ENCODE data around the gene PRR23E. TPM values are rescaled to one million over a fixed set of nuclear protein-coding genes. Genes with fewer than 3 reads are reported as not detected.

PRR23E gene
- total and polyA plus RNA-seq, 10 of the 15 experiments (the other 5 are each of a cell fraction or from before 2014, with no cell fraction given) = not detected

DNA sequence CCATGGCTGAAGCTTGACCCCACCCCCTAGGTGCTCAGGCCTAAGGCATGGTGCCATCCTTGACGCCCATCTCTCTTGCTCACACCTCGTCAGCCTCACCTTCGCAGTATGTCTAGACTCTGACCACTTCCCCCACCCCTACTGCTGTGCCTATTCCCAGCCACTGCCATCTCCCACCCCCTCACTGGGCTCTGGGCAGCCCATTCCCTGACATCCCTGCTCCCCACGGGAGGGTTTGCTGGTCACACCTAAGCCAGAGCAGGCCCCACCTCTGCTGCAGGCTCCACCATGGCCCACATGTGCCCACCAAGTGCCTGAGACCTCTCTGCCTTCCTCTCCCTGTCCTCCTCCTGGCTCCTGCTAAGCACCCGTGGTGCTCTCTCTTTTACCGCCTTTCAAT is 47.7 kb upstream of the PRR23E start (continued):
- TF ChIP-seq, protein P1, sequence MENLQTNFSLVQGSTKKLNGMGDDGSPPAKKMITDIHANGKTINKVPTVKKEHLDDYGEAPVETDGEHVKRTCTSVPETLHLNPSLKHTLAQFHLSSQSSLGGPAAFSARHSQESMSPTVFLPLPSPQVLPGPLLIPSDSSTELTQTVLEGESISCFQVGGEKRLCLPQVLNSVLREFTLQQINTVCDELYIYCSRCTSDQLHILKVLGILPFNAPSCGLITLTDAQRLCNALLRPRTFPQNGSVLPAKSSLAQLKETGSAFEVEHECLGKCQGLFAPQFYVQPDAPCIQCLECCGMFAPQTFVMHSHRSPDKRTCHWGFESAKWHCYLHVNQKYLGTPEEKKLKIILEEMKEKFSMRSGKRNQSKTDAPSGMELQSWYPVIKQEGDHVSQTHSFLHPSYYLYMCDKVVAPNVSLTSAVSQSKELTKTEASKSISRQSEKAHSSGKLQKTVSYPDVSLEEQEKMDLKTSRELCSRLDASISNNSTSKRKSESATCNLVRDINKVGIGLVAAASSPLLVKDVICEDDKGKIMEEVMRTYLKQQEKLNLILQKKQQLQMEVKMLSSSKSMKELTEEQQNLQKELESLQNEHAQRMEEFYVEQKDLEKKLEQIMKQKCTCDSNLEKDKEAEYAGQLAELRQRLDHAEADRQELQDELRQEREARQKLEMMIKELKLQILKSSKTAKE (IDR thresholded peaks at IDR 0.05; ENCODE audit: low read depth, poor library complexity, severe bottlenecking) = no peak
- TF ChIP-seq SMC3 (IDR thresholded peaks at IDR 0.05; ENCODE audit: borderline replicate concordance, low read length) (no peak), YY1 (IDR thresholded peaks at IDR 0.05; ENCODE audit: low read depth, low read length) (no peak), PRDM15 (CRISPR knock-in tag; IDR thresholded peaks at IDR 0.05) (no peak), KDM1A (IDR thresholded peaks at IDR 0.05; ENCODE audit: borderline replicate concordance) (no peak), CBFB (IDR thresholded peaks at IDR 0.05; ENCODE audit: low read depth) (no peak)
- TF ChIP-seq, protein P2, sequence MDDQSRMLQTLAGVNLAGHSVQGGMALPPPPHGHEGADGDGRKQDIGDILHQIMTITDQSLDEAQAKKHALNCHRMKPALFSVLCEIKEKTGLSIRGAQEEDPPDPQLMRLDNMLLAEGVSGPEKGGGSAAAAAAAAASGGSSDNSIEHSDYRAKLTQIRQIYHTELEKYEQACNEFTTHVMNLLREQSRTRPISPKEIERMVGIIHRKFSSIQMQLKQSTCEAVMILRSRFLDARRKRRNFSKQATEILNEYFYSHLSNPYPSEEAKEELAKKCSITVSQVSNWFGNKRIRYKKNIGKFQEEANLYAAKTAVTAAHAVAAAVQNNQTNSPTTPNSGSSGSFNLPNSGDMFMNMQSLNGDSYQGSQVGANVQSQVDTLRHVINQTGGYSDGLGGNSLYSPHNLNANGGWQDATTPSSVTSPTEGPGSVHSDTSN (IDR thresholded peaks at IDR 0.05; ENCODE audit: insufficient replicate concordance, low read depth, low read length) = no peak
- TF ChIP-seq, protein P3, sequence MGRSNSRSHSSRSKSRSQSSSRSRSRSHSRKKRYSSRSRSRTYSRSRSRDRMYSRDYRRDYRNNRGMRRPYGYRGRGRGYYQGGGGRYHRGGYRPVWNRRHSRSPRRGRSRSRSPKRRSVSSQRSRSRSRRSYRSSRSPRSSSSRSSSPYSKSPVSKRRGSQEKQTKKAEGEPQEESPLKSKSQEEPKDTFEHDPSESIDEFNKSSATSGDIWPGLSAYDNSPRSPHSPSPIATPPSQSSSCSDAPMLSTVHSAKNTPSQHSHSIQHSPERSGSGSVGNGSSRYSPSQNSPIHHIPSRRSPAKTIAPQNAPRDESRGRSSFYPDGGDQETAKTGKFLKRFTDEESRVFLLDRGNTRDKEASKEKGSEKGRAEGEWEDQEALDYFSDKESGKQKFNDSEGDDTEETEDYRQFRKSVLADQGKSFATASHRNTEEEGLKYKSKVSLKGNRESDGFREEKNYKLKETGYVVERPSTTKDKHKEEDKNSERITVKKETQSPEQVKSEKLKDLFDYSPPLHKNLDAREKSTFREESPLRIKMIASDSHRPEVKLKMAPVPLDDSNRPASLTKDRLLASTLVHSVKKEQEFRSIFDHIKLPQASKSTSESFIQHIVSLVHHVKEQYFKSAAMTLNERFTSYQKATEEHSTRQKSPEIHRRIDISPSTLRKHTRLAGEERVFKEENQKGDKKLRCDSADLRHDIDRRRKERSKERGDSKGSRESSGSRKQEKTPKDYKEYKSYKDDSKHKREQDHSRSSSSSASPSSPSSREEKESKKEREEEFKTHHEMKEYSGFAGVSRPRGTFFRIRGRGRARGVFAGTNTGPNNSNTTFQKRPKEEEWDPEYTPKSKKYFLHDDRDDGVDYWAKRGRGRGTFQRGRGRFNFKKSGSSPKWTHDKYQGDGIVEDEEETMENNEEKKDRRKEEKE (IDR thresholded peaks at IDR 0.05) = no peak
